Stimulated activated CD8-positive, alpha-beta memory T cell treated with anti-CD3 and anti-CD28 coated beads, Interleukin-2, amount 100 ng/mL, for 1 hour (primary cell): Measurements from ENCODE around the gene OTOL1.
"Not testable (repeated sequence)": the region's sequence is repeated elsewhere in the genome, so short reads cannot be mapped to it uniquely, and the experiment has no call there.

Experiments used
- DNase-seq, 2 donors: peaks; one replicate each; pipeline ENCODE4 v3.0.0-alpha.2; 2020; ENCODE audit warnings: low read depth in 2 of 2

OTOL1 gene

GRCh38 chr3:161496508-161496907 lies at the start of gene OTOL1:
OTOL1 (plus strand) TSS chr3:161496808; CDS start chr3:161496808, 0 bp downstream.
- no peak for DNase-seq

- no peak for DNase-seq
Observed at GRCh38 chr3:161449785-161450184, 46.8 kb upstream of the OTOL1 start.

GRCh38 chr3:161452179-161452578 lies 44.4 kb upstream of the OTOL1 start:
- no peak for DNase-seq

- no peak for DNase-seq
Observed at GRCh38 chr3:161454615-161455014, 42.0 kb upstream of the OTOL1 start.

- DNase-seq = no peak
Observed at GRCh38 chr3:161455962-161456361, 40.6 kb upstream of the OTOL1 start.

- no peak for DNase-seq
Observed at GRCh38 chr3:161462138-161462537, 34.5 kb upstream of the OTOL1 start.

GRCh38 chr3:161471211-161471610 lies 25.4 kb upstream of the OTOL1 start:
- DNase-seq = no peak

GRCh38 chr3:161474139-161474538 lies 22.5 kb upstream of the OTOL1 start:
- no peak for DNase-seq

- no peak for DNase-seq
Observed at GRCh38 chr3:161474741-161475140, 21.9 kb upstream of the OTOL1 start.

- DNase-seq = no peak
Observed at GRCh38 chr3:161475206-161475605, 21.4 kb upstream of the OTOL1 start.

GRCh38 chr3:161475905-161476304 lies 20.7 kb upstream of the OTOL1 start:
- no peak for DNase-seq

GRCh38 chr3:161484226-161484625 lies 12.4 kb upstream of the OTOL1 start:
- DNase-seq = no peak

GRCh38 chr3:161488284-161488683 lies 8.3 kb upstream of the OTOL1 start:
- DNase-seq = not testable (repeated sequence)

GRCh38 chr3:161489395-161489794 lies 7.2 kb upstream of the OTOL1 start:
- DNase-seq = no peak

- DNase-seq = not testable (repeated sequence)
Observed at GRCh38 chr3:161490845-161491244, 5.8 kb upstream of the OTOL1 start.

GRCh38 chr3:161498259-161498921 lies 1.8 kb downstream of the OTOL1 start:
- DNase-seq = no peak

GRCh38 chr3:161500068-161500796 lies 3.6 kb downstream of the OTOL1 start:
- DNase-seq = no peak

- DNase-seq = no peak
Observed at GRCh38 chr3:161503271-161503670, 6.7 kb downstream of the OTOL1 start.

- DNase-seq = no peak
Observed at GRCh38 chr3:161508852-161509477, 12.4 kb downstream of the OTOL1 start.

- DNase-seq = no peak
Observed at GRCh38 chr3:161510510-161511260, 14.1 kb downstream of the OTOL1 start.

GRCh38 chr3:161523916-161524315 lies 27.3 kb downstream of the OTOL1 start:
- no peak for DNase-seq

GRCh38 chr3:161531930-161532329 lies 35.3 kb downstream of the OTOL1 start:
- no peak for DNase-seq
